ENCODE measurements around the gene ADGRE3.

DNA sequence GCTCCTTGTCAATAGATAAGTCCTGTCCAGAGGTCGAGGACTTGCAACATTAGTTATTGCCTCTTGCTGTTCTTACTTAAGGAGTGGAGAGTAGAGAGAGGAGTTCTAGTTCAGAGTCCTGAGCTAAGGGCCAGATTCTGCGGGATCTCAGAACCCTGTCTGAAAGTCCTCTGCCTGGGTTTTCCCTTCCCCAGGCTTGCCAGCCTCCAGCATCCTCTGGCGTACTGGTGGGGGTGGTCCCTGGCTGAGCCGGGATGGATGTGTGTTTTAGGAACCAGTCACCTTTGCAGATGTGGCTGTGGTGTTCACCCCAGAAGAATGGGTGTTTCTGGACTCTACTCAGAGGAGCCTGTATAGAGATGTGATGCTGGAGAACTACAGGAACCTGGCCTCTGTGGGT, 41.2 kb upstream of the ADGRE3 start:
- TF ChIP-seq, protein P1, sequence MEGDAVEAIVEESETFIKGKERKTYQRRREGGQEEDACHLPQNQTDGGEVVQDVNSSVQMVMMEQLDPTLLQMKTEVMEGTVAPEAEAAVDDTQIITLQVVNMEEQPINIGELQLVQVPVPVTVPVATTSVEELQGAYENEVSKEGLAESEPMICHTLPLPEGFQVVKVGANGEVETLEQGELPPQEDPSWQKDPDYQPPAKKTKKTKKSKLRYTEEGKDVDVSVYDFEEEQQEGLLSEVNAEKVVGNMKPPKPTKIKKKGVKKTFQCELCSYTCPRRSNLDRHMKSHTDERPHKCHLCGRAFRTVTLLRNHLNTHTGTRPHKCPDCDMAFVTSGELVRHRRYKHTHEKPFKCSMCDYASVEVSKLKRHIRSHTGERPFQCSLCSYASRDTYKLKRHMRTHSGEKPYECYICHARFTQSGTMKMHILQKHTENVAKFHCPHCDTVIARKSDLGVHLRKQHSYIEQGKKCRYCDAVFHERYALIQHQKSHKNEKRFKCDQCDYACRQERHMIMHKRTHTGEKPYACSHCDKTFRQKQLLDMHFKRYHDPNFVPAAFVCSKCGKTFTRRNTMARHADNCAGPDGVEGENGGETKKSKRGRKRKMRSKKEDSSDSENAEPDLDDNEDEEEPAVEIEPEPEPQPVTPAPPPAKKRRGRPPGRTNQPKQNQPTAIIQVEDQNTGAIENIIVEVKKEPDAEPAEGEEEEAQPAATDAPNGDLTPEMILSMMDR (IDR thresholded peaks at IDR 0.05): no peak
- no peak for TF ChIP-seq POLR2A (IDR thresholded peaks at IDR 0.05)
